ENCODE measurements around the gene IMP4.

DNA sequence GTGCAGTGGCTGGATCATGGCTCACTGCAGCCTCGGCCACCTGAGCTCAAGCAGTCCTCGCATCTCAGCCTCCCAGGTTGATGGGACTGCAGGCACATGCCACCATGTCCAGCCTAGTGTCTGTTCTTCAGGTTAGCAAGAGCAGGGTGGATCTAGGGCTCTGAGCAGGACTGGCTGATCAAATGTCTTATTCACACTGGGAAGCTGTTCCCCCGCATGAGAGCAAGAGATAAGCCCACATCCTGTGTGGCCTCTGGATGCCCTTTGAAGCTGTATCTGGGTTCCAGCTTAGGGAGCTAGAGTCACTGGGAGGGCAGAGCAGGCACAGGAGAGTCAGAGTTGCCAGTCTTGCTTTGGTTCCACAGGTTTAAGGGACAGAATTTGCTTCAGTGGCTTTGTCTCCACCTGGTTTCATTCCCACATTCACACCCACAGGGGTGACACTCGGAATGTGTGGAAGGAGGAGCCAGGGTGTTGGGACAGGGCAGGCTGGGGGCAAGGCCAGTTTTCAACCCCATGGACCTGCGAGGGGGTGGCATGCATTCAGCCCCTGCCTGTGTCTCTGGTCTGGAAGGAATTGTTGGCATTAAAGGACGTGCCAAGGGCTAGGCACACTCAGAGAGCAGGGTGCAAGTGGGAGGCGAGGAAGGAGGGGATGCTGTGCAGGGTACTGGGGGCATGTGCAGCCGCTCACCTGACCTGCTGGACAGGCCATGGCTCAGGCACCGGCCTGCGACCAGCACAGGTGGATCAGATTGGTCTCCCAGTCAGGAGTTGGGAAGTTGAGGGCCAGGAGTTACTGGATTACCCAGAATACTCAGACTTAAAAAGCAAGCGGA, 37.6 kb downstream of the IMP4 start:
- TF ChIP-seq CTCF (IDR thresholded peaks at IDR 0.05; ENCODE audit: low read depth, low read length): no peak
- TF ChIP-seq EZH2phosphoT487 (IDR thresholded peaks at IDR 0.05; ENCODE audit: low read depth): no peak
